Tibial nerve (tissue), 4 donors: ENCODE data around the gene RNF220.

Experiments used
- CTCF ChIP-seq, 5 experiments: fragments of 200-600 bp in 3 of 5; fragments of 450-650 bp in 2 of 5; sonication (generic) in 3 of 5; IDR thresholded peaks; one replicate each; pipeline ENCODE4 v1.5.1; 2016 to 2019; ENCODE audit warnings: antibody characterized with exemption in 5 of 5, mild to moderate bottlenecking in 3 of 5, moderate library complexity in 2 of 5
- EP300 ChIP-seq, 2 donors: sonication (generic); formaldehyde crosslinking; IDR thresholded peaks; one replicate each; pipeline ENCODE4 v1.6.1; 2017; ENCODE audit warnings: antibody characterized with exemption in 2 of 2, mild to moderate bottlenecking in 1 of 2
- POLR2A ChIP-seq, 2 donors: fragments of 450-650 bp; IDR thresholded peaks; one replicate each; pipeline ENCODE4 v1.6.1; 2017; ENCODE audit warnings: antibody characterized with exemption in 2 of 2, mild to moderate bottlenecking in 2 of 2, moderate library complexity in 2 of 2

GRCh38 chr1:44591381-44591780, 186.3 kb downstream of the RNF220 start:
- TF ChIP-seq CTCF (IDR thresholded peaks at IDR 0.05) (no peak), EP300 (IDR thresholded peaks at IDR 0.05) (no peak), POLR2A (IDR thresholded peaks at IDR 0.05) (no peak)
